ENCODE results near the gene SLC25A45.

The SLC25A45 gene

DNA sequence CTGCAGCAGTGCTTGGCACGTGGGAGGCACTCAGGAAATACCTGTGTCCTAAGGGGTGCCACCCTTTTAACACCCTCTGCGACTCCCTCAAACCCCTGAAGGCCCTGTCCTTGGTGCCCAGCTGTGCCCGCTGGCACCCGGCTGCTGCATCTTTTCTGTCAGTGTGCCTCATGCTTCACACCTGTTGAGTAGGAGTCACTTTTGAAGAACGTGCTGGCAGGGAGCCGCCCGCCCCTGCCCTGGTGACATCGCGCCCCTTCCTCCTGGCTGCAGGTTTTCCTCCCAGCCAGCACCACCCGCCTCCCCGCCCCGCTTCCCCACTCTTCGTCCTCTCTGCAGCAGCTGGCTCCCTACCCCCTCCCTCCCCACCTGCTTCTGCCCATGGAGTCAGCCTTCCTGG lies 21.8 kb upstream of the SLC25A45 start:
- no peak for DNase-seq

DNA sequence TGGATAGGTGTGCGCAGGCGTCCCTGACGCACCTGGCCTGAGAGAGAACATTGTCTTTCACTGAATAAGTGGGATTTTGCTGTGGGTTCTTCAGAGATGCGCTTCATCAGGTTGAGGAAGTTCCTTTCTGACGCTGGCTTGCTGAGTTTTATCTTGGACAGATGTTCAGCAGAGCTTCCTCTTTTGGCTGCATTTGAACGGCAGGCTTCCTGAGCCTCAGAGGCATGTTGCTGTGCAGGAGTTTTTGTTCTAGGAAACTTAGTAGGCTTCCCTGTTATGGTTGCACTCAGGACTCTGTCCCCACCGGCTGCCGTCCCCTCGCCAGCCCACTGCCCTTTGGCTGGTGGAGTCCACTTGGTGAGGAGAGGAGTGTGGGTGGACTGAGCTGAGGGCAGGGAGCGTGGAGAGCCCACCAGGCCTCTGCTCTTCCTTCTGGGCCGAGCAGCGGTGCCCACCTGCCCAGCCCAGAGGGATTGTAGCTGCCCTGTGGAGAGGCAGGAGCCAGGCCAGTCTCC lies 21.2 kb upstream of the SLC25A45 start:
- no peak for DNase-seq

DNA sequence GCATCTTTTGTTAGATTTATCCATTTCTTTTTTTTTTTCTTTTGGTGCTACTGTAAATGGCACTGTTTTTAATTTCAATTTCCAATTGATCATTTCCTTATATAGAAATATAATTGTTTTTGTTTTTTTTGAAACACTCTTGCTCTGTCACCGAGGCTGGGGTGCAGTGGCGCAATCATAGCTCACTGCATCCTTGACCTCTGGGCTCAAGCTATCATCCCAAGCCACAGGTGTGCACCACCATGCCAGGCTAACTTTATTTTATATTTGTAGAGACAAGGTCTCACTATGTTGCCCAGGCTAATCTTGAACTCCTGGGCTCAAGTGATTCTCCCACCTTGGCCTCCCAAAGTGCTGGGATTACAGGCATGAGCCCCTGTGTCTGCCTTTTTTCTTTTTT lies 20.3 kb upstream of the SLC25A45 start:
- no peak for DNase-seq

GRCh38 chr11:65401803-65402248 lies 19.4 kb upstream of the SLC25A45 start:
- DNase-seq, result no peak

GRCh38 chr11:65401073-65401802 lies 18.8 kb upstream of the SLC25A45 start:
- no peak for DNase-seq

DNA sequence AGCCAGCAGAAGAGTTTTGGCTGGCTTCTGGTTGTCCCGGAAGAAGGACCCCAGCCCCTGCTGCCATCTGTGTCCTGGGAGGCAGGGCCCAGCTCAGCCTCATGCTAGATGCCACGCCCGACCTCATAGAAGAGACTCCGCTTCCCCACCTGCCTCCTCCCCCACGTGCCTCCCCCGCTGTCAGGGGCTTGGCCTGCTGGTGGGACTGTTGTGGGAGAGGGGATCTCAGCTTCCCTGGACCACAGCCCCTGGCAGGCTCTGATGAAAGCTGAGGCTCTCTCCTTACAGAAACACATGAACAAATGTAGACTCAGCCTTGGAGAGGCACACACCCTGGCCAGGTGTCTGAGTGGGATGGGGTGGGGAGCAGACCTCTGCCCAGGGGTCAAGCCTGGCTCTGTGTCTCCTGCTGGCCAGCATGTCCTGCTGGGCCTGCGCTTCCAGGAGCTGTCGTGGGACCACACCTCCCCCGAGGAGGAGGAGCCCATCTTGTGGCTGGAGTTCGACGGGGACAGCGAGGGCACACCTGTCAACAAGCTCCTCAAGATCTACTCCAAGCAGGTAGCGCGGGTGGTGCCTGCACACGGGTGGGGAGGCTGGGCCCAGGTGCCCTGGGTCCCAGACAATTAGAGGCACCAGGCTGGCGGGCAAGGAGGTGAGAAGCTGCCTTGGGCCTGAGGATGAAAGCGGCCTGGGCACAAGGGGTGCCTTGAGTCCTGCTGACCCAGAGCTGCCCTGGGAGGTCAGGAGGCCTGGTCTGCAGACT lies 18.0 kb upstream of the SLC25A45 start:
- DNase-seq, result no peak

- DNase-seq, result no peak
Measured at GRCh38 chr11:65399845-65400244, 17.4 kb upstream of the SLC25A45 start.

DNA sequence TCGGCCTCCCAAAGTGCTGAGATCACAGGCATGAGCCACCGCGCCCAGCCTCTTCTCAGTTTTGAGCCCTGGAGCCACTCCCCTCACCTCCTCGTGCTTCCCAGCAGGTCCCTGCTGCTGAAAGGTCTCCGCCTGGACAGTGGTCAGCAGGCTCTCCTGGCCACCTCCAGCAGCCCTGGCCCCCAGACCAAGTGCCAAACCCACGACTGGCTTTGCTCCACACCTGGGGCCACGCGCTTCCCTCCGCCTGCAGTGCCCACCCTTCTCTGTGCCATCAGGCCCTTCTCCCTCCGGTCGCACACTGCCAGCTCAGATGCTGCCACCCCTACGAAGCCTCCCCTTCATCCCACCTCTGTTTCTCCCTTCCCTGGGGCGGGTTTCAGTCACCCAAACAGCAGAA lies 16.8 kb upstream of the SLC25A45 start:
- no peak for DNase-seq

DNA sequence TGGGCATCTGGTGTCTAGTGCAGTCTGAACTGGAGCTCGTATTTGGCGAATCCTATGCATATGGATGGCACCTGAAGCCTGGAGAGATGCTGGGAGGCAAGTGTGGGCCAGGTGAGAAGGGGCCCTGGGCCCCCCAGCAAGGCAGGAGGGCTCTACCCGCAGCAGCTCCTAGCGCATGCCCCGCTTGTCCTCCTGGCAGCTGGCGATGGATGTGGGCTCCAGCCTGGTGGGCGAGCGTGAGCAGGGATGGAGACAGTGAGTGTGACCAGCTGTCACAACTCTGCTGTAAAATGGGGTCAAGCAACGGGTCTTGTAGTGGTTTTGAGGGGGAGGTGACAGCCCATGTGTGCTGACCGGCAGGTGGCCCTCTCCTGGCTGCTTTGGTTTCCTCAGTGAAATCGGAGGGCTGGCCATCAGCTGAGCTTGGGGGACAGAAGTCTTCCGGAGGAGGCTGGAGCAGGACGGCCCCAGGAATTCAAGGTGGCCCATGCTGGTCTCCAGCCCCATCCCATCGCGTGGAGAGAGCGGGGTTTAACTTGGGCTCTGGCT lies 16.0 kb upstream of the SLC25A45 start:
- no peak for DNase-seq

DNA sequence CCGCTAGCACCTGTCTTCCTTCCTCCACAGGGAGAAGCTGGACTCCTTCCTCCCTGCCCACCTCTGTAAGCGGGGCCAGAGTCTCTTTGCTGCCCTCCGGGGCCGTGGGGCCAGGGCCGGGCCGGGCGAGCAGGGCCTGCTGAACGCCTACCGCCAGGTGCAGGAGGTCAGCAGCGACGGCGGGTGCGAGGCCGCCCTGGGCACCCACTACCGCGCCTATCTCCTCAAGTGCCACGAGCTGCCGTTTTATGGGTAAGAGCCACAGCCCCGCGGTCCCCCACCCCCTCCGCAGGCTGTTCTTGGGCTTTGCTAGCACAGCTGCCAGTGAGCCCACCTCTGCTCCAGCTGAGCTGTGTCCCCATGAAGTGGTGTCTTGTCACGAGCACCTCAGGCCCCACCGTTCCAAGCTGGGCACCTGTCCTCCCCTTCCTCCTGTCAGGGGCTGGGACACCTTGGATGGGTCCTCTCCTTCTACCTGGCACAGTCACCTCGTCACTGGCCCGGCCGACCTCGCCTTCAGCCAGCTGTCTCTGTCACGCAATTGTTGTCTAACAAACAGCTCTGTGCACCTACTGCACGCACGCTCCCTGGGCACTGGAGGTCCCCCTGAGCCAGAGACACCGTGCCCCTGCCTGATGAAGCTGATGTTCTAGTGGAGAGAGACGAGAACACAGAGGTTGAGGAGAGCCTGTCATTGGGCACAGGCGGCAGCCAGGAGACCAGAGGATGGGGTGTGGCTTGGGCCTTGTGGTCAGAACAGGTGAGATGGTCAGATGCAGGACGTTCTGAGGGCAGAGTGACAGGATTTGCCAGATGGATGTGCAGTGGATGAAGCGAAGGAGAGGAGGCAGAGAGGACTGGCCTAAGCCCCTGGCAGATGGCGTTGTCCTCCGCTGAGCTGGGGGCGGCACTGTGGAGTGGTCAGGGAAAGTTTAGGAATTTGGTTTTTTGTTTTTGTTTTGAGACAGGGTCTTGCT lies 14.6 kb upstream of the SLC25A45 start:
- no peak for DNase-seq

DNA sequence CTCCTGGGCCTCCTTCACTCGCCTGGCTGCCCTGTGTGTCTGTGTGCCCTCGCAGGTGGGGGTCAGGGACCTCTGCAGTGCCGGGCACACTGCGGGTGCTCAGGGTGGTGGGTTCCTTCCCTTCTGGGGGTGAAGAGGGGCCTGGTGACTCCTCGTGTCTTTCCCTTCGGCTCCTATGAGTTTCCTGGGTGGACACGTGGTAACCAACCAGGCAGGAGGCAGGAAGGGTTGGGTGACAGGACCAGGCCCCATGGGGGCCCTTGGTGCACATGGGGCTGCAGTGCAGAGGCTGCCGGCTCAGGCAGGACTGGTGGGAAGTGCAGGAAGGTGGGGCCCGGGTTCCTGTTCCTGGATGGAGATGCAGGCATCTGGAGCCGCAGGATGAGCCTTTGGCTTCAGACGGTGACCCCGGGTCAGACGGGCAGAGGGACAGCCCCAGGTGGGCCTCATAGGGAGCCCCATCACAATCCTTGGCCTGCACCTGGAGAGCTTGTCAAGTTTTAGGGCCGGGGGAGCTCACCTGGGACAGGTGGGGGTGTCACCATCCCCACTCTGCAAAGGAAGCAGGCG lies 13.6 kb upstream of the SLC25A45 start:
- no peak for DNase-seq

- no peak for DNase-seq
Measured at GRCh38 chr11:65394125-65394536, 11.7 kb upstream of the SLC25A45 start.

GRCh38 chr11:65393513-65394079 lies 11.2 kb upstream of the SLC25A45 start:
- no peak for DNase-seq

GRCh38 chr11:65392899-65393298 lies 10.5 kb upstream of the SLC25A45 start:
- no peak for DNase-seq

DNA sequence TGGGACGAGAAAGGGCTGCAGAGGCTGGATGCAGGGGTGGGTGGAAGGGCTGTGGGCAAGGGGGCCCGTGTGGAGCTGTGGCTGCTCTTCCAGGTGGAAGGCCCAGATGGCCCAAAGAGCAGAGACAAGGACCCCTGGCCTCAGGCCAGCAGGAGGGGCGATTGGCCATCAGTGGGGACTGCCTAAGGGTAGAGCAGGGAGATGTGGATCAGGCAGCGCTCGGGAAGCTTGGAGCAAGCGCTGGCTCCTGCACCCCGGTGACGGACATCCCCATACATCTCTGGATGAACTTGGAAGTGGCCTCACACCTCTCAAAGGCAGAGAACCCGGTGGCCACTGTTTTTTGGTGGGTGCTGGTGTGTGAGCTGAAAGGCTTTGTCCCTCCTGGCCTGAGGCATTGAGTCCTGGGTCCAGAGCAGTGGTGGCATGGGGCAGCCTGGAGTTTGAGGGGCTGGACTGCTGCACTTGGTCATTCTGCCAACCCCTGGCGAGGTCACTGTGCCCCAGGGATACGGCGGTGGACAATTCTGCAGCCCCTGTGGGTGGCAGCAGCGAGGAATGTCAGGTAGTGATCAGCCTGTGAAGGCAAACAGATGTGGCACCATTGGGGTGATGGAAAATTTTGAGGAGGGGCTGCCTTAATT lies 9.9 kb upstream of the SLC25A45 start:
- DNase-seq, result no peak

DNA sequence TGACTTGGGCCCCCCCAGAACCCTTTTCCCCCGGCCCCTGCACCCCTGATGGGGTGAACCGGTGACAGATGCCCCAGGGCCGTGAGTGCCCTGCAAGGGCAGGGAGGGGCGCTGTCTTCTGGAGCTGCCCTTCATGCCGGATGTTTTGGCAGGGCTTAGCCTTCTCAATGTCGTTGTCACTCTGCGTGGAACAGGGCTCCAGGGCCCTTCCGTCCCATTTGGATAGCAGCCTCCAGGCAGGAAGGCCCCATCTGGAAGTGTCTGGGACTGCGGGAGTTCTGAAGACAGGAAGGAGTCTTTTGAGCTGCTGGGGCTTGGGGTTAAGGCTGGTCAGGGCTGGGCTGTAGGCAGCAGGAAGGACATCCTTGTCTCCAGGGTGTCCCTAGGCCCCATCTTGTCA lies 8.6 kb upstream of the SLC25A45 start:
- DNase-seq, result no peak

- DNase-seq, result no peak
Measured at GRCh38 chr11:65390099-65390941, 7.9 kb upstream of the SLC25A45 start.

DNA sequence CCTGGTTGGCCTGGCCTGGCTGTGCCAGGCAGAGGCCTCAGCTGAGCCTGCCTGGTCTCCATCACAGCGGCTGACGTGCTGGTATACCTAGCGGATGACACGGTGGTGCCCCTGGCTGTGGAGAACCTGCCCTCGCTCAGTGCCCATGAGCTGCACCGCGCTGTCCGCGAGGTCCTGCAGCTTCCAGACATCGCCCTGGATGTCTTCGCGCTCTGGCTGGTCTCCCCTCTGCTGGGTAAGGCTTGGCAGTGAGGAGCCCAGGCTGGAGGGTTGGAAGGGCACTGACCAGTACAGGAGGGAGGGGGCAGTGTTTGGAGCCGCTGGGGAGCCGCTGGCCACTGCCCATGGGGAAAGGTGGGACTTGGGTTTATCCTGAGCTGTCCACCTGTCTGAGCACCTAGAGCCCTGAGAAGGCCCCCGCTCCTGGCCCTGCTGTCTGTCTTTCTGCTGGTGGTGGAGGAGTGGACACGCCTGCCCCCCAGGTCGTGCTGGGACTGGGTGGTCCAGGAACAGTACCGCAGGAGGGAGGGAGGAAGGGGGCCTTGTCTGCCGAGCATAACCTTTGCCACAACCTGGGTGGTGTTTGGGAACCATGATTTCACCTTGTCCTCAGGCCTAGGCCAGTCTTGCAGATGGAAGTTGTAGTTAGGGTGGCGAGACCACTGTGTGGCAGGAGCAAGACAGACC lies 7.0 kb upstream of the SLC25A45 start:
- DNase-seq, result no peak

- no peak for DNase-seq
Measured at GRCh38 chr11:65388731-65389130, 6.3 kb upstream of the SLC25A45 start.
